Measurements from ENCODE around the gene PDE3A.

DNA sequence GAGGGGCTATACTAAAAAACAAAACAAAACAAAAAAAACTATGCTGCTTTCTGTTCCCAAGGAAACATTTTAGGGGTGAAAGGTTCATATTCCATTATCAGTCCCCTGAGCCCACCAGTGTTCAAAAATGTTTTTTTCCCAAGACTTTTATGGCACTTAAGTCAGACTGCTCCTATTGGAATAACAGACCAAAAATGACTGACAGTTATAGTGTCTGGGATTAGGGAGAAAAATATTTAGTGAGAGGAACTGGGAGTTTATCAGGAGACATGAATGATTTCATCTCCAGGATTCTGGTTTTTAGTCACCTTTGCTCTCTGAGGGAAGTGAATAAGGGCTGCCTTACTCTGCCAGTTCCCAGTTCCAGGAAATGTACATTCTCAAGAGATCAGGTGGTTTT lies 68.0 kb downstream of the PDE3A start:
- TF ChIP-seq, protein P1, sequence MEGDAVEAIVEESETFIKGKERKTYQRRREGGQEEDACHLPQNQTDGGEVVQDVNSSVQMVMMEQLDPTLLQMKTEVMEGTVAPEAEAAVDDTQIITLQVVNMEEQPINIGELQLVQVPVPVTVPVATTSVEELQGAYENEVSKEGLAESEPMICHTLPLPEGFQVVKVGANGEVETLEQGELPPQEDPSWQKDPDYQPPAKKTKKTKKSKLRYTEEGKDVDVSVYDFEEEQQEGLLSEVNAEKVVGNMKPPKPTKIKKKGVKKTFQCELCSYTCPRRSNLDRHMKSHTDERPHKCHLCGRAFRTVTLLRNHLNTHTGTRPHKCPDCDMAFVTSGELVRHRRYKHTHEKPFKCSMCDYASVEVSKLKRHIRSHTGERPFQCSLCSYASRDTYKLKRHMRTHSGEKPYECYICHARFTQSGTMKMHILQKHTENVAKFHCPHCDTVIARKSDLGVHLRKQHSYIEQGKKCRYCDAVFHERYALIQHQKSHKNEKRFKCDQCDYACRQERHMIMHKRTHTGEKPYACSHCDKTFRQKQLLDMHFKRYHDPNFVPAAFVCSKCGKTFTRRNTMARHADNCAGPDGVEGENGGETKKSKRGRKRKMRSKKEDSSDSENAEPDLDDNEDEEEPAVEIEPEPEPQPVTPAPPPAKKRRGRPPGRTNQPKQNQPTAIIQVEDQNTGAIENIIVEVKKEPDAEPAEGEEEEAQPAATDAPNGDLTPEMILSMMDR (IDR thresholded peaks at IDR 0.05 in 2 of 3, conservative IDR thresholded peaks at IDR 0.05 in 1 of 3; ENCODE audit: borderline replicate concordance in 1 of 3, insufficient read depth in 1 of 3, low read depth in 2 of 3, low read length in 2 of 3): no peak
- TF ChIP-seq CEBPB (IDR thresholded peaks at IDR 0.05; ENCODE audit: low read depth) (no peak), ZNF274 (IDR thresholded peaks at IDR 0.05; ENCODE audit: low read depth, low read length) (no peak), POLR2AphosphoS5 (IDR thresholded peaks at IDR 0.05; ENCODE audit: low read depth, low read length) (no peak), EZH2 (IDR thresholded peaks at IDR 0.05) (no peak), RAD21 (IDR thresholded peaks at IDR 0.05; ENCODE audit: low read depth) (no peak), POLR2A (IDR thresholded peaks at IDR 0.05; ENCODE audit: borderline replicate concordance, extremely low read depth, insufficient read depth, insufficient read length) (no peak), FOSL1 (IDR thresholded peaks at IDR 0.05; ENCODE audit: low read depth) (no peak), SRF (IDR thresholded peaks at IDR 0.05; ENCODE audit: low read depth) (no peak), JUND (IDR thresholded peaks at IDR 0.05) (no peak), TCF7L2 (IDR thresholded peaks at IDR 0.05; ENCODE audit: borderline replicate concordance, extremely low read depth, insufficient read depth, insufficient read length) (no peak)
- TF ChIP-seq, protein P2, sequence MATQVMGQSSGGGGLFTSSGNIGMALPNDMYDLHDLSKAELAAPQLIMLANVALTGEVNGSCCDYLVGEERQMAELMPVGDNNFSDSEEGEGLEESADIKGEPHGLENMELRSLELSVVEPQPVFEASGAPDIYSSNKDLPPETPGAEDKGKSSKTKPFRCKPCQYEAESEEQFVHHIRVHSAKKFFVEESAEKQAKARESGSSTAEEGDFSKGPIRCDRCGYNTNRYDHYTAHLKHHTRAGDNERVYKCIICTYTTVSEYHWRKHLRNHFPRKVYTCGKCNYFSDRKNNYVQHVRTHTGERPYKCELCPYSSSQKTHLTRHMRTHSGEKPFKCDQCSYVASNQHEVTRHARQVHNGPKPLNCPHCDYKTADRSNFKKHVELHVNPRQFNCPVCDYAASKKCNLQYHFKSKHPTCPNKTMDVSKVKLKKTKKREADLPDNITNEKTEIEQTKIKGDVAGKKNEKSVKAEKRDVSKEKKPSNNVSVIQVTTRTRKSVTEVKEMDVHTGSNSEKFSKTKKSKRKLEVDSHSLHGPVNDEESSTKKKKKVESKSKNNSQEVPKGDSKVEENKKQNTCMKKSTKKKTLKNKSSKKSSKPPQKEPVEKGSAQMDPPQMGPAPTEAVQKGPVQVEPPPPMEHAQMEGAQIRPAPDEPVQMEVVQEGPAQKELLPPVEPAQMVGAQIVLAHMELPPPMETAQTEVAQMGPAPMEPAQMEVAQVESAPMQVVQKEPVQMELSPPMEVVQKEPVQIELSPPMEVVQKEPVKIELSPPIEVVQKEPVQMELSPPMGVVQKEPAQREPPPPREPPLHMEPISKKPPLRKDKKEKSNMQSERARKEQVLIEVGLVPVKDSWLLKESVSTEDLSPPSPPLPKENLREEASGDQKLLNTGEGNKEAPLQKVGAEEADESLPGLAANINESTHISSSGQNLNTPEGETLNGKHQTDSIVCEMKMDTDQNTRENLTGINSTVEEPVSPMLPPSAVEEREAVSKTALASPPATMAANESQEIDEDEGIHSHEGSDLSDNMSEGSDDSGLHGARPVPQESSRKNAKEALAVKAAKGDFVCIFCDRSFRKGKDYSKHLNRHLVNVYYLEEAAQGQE (IDR thresholded peaks at IDR 0.05; ENCODE audit: low read depth): no peak
- TF ChIP-seq, protein P3, sequence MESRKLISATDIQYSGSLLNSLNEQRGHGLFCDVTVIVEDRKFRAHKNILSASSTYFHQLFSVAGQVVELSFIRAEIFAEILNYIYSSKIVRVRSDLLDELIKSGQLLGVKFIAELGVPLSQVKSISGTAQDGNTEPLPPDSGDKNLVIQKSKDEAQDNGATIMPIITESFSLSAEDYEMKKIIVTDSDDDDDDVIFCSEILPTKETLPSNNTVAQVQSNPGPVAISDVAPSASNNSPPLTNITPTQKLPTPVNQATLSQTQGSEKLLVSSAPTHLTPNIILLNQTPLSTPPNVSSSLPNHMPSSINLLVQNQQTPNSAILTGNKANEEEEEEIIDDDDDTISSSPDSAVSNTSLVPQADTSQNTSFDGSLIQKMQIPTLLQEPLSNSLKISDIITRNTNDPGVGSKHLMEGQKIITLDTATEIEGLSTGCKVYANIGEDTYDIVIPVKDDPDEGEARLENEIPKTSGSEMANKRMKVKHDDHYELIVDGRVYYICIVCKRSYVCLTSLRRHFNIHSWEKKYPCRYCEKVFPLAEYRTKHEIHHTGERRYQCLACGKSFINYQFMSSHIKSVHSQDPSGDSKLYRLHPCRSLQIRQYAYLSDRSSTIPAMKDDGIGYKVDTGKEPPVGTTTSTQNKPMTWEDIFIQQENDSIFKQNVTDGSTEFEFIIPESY (IDR thresholded peaks at IDR 0.05; ENCODE audit: extremely low read depth, insufficient replicate concordance, low read length): no peak

Measured in HCT116 (cell line).